GM21515 (cell line): ENCODE measurements around the gene ENTPD6.
A peak's percentile ranks its signal among the peaks of the same experiment; 100 is the strongest.
"Not testable (repeated sequence)": the region's sequence is repeated elsewhere in the genome, so short reads cannot be mapped to it uniquely, and the experiment has no call there.

Experiments used
- ATAC-seq: cut with Tn5 transposase; IDR thresholded peaks from one replicate; pipeline ENCODE4 v1.9.1; 2021; ENCODE audit not compliant: unreplicated experiment

Gene ENTPD6

GRCh38 chr20:25223179-25223661 is 27.7 kb downstream of the ENTPD6 start:
- ATAC-seq, result no peak

DNA sequence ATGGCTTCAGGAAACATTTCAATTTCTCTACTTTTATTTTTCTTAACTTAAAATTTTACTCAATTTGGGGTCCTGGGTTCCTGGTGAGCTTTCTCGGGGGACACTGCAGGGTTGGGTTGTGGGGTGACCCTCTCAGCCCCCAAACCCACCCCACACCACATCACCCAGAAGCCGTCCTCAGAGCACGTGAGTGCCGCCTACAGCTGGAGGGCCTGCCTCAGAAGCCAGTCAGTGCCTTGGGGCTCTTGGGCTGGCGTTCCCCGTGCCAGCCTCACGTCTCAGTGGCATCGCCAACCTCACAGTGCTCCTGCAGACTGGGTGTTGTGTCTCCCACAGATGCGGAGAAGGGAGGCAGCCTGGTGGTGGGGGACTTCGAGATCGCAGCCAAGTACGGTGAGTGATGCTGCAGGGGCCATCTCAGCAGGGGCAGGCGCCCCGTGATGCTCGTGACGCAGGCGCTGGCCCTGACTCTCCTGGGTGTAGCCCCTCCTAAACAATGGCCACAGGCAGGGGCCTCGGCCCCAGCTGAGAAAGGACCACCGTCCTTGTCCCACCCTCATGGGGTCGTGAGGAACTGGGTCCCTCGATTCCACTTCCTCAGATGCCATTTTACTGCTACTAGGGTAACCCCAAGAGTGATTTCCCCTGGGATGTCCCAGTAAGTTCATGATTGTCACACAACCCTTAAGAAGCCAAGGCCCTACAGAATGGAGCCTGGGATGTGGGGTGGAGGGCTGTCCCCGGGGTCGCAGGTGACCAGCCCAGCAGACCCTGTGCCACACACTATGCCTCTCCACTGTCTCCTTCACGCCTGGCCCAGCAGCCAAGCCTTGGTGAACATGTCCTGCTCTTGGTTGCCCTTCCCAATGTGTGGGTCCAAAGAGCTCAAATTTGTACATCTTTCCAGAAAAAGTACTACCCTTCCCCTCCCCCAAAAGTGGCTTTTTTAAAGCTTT is 28.5 kb downstream of the ENTPD6 start:
- ATAC-seq, result no peak

GRCh38 chr20:25224941-25225340 is 29.4 kb downstream of the ENTPD6 start:
- no peak for ATAC-seq

- no peak for ATAC-seq
Observed at GRCh38 chr20:25225642-25226432, 30.3 kb downstream of the ENTPD6 start.

- ATAC-seq, result no peak
Observed at GRCh38 chr20:25226433-25227316, 31.2 kb downstream of the ENTPD6 start.

- no peak for ATAC-seq
Observed at GRCh38 chr20:25227317-25227831, 31.9 kb downstream of the ENTPD6 start.

GRCh38 chr20:25229486-25230165 is 34.1 kb downstream of the ENTPD6 start:
- no peak for ATAC-seq

- ATAC-seq, result peak; percentile 85
Observed at GRCh38 chr20:25230166-25230831, 34.8 kb downstream of the ENTPD6 start.

DNA sequence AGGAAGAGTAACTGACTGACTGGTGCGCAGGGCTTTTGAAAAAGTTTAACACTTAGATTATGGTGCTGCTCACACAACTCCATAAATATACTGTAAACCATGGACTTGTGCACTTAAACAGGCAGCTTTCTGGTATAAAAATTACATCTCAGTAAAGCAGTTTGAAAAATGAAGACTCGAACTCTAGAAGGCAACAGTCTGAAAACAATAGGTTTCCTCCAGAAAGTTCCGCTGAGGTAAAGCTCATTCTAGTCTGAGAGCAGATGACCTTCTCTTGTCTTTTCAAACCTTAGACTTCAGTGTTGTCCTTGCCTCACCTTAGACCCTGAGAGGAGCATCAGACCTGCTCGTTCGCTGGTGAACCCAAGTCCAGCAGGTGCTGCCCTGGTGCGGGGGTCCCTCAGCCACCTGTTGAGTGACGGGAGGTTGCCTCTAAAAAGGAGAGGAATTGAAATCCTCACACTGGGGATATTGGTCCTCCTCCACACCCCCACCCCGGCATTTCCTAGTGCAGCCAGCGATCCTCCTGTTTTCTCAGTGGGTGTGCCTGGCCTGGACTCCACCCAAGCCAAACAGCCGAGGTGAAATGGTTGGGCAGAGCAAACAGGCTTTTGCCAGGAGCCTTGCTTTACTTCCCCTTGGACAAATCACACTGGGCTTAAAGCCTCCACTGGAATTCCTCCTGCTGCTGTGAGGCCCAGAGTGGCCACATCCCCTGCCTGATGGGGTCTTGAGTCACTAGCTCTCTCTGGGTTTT is 37.7 kb downstream of the ENTPD6 start:
- no peak for ATAC-seq

DNA sequence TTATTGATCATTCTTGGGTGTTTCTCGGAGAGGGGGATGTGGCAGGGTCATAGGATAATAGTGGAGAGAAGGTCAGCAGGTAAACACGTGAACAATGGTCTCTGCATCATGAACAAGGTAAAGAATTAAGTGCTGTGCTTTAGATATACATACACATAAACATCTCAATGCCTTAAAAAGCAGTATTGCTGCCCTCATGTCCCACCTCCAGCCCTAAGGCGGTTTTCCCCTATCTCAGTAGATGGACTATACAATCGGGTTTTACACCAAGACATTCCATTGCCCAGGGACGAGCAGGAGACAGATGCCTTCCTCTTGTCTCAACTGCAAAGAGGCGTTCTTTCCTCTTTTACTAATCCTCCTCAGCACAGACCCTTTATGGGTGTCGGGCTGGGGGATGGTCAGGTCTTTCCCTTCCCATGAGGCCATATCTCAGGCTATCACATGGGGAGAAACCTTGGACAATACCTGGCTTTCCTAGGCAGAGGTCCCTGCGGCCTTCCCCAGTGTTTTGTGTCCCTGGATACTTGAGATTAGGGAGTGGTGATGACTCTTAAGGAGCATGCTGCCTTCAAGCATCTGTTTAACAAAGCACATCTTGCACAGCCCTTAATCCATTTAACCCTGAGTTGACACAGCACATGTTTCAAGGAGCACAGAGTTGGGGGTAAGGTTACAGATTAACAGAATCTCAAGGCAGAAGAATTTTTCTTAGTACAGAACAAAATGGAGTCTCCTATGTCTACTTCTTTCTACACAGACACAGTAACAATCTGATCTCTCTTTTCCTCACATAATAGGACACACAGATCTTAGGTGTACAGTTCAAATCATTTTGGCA is 38.7 kb downstream of the ENTPD6 start:
- not testable (repeated sequence) for ATAC-seq

GRCh38 chr20:25236450-25237304 is 41.2 kb downstream of the ENTPD6 start:
- ATAC-seq, result no peak

- no peak for ATAC-seq
Observed at GRCh38 chr20:25237610-25238318, 42.3 kb downstream of the ENTPD6 start.

- no peak for ATAC-seq
Observed at GRCh38 chr20:25238319-25239037, 43.0 kb downstream of the ENTPD6 start.

- no peak for ATAC-seq
Observed at GRCh38 chr20:25239387-25240370, 44.2 kb downstream of the ENTPD6 start.
